Germinal center (tissue), 1 donor: Measurements from ENCODE around the gene LTBP3.
"Not testable (repeated sequence)": the region's sequence is repeated elsewhere in the genome, so short reads cannot be mapped to it uniquely, and the experiment has no call there.

Source experiments
- DNase-seq: peaks from one replicate; pipeline ENCODE4 v3.0.0; 2012; ENCODE audit warnings: mixed read lengths, low spot score

LTBP3 gene

GRCh38 chr11:65536412-65537295, 21.5 kb downstream of the LTBP3 start:
- no peak for DNase-seq

GRCh38 chr11:65535102-65535501, 23.1 kb downstream of the LTBP3 start:
- DNase-seq, result no peak

GRCh38 chr11:65532388-65533064, 25.6 kb downstream of the LTBP3 start:
- no peak for DNase-seq

GRCh38 chr11:65530157-65530496, 28.0 kb downstream of the LTBP3 start:
- DNase-seq, result no peak

GRCh38 chr11:65529475-65530156, 28.5 kb downstream of the LTBP3 start:
- DNase-seq, result no peak

- DNase-seq, result no peak
These were observed 29.3 kb downstream of the LTBP3 start for GRCh38 chr11:65528819-65529350.

GRCh38 chr11:65526744-65527143, 31.4 kb downstream of the LTBP3 start:
- no peak for DNase-seq

GRCh38 chr11:65525546-65526480, 32.3 kb downstream of the LTBP3 start:
- DNase-seq, result no peak

GRCh38 chr11:65524741-65525545, 33.2 kb downstream of the LTBP3 start, which contains the start of gene SCYL1:
TSS of gene SCYL1 (plus strand) at chr11:65525083. CDS start at chr11:65525154, 71 bp downstream.
- DNase-seq, result peak; percentile 88

- no peak for DNase-seq
These were observed 34.0 kb downstream of the LTBP3 start for GRCh38 chr11:65524014-65524740.

GRCh38 chr11:65523631-65523968, 34.6 kb downstream of the LTBP3 start:
- DNase-seq, result not testable (repeated sequence)

- DNase-seq, result not testable (repeated sequence)
These were observed 35.2 kb downstream of the LTBP3 start for GRCh38 chr11:65522718-65523630.

- not testable (repeated sequence) for DNase-seq
These were observed 36.2 kb downstream of the LTBP3 start for GRCh38 chr11:65521777-65522521.

GRCh38 chr11:65518941-65519549, 39.1 kb downstream of the LTBP3 start:
- not testable (repeated sequence) for DNase-seq

GRCh38 chr11:65516135-65516968, 41.8 kb downstream of the LTBP3 start:
- no peak for DNase-seq

GRCh38 chr11:65512311-65512710, 45.8 kb downstream of the LTBP3 start:
- not testable (repeated sequence) for DNase-seq
